ENCODE results near the gene DRG1.
A peak's percentile ranks its signal among the peaks of the same experiment; 100 is the strongest.

Gene DRG1

DNA sequence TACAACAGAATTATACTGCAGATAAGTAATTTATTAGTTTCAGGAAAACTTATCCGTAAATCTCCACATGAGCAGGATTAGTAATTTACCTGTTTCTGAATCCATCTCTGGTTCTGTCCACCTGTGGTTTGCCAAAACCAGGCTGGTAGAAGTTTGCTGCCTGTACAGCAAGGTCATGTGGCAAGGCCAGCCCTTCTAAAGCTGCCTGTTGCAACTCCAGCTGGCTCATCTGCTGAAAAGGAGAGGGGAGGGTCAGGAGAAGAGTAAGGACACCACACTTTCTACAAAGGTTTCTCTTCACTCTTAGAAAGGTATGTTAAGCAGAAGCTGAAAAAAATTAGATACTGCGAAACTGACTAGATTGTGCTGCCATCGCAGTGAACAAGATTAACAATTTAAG, 47.9 kb downstream of the DRG1 start:
- no peak for DNase-seq (ENCODE audit: low read depth)
- TF ChIP-seq, protein P1, sequence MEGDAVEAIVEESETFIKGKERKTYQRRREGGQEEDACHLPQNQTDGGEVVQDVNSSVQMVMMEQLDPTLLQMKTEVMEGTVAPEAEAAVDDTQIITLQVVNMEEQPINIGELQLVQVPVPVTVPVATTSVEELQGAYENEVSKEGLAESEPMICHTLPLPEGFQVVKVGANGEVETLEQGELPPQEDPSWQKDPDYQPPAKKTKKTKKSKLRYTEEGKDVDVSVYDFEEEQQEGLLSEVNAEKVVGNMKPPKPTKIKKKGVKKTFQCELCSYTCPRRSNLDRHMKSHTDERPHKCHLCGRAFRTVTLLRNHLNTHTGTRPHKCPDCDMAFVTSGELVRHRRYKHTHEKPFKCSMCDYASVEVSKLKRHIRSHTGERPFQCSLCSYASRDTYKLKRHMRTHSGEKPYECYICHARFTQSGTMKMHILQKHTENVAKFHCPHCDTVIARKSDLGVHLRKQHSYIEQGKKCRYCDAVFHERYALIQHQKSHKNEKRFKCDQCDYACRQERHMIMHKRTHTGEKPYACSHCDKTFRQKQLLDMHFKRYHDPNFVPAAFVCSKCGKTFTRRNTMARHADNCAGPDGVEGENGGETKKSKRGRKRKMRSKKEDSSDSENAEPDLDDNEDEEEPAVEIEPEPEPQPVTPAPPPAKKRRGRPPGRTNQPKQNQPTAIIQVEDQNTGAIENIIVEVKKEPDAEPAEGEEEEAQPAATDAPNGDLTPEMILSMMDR (IDR thresholded peaks at IDR 0.05; ENCODE audit: low read depth, low read length, missing control alignments) = no peak
- H3K4me3 ChIP-seq (ENCODE audit: low read depth, low read length) = no peak overlapping the region

DNA sequence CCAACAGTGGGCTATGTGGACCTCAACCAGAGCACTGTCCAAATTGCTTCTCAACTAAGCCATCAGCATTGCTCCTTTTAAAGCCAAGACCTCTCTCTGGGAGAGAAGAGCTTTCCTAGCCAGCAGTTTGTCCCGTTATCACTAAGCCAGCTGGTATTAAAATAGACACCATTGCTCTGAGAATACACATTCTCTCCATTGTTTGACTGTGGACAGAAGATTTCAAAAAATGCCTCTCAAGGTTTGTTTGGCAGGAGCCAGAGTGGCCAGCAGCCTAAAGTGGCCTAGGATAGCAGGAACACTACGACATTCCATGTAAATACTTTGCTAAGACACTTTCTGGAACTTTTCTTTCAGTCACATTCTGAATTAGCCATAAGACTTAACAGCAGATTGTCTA, 49.0 kb downstream of the DRG1 start:
- no peak overlapping the region for H3K4me3 ChIP-seq (ENCODE audit: low read depth, low read length)
- DNase-seq (ENCODE audit: low read depth) = no peak
- TF ChIP-seq, protein P1 (IDR thresholded peaks at IDR 0.05; ENCODE audit: low read depth, low read length, missing control alignments) = no peak

DNA sequence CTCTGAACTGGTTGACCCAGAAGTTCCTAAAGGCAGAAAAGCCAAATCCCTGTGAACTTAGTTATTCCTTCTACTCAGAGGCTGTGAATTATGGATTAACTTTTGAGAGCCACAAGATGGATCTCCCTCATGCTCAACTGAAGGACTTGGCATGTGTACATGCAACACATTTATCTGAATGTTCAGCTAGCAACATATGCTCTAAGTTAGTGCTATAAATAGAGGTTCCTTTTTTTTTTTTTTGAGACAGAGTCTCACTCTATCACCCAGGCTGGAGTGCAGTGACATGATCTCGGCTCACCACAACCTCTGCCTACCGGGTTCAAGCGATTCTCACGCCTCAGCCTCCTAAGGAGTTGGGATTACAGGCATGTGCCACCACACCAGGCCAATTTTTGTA, 50.1 kb downstream of the DRG1 start:
- TF ChIP-seq, protein P1 (IDR thresholded peaks at IDR 0.05; ENCODE audit: low read depth, low read length, missing control alignments) = no peak
- no peak for DNase-seq (ENCODE audit: low read depth)
- no peak overlapping the region for H3K4me3 ChIP-seq (ENCODE audit: low read depth, low read length)

DNA sequence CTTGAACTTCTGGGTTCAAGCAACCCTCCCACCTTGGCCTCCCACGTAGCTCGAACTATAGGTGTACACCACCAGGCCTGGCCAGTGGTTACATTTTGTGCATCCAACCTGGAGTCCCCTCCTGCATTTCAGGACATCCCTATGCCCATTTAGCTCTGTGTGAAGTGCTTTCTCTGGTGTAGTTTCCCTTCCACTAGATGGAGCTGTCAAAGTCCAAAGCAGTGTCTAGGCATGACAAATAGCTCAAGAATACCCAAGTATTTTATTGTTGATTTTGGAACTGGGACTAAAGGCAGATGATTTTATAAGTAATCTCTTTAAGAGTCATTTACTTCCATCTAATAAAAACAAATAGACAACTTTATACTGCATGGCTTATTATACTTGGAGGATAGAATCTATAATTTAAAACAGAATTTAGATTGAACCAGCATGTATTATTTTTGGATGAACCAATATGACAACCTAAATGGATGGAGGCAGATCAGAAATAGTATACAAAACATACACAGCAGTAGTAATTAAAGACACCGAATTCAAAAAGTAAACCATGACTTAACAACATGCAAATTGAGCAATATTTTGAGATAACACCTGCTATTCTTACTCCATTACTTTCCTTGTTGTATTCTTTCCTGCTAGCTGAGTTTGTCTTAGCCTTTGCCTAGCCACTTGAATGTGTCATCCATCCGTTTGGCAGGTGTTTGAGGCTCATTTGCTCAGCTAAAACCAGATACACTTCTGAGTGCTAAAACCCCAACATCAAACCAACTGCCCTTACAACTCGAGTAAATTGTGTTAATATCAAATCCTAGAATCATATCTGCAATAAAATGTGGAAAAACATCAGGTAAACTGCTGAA, 52.5 kb downstream of the DRG1 start:
- H3K4me3 ChIP-seq (ENCODE audit: low read depth, low read length) = no peak overlapping the region
- DNase-seq (ENCODE audit: low read depth) = peak; percentile 18
- TF ChIP-seq, protein P1 (IDR thresholded peaks at IDR 0.05; ENCODE audit: low read depth, low read length, missing control alignments) = peak; percentile 63

DNA sequence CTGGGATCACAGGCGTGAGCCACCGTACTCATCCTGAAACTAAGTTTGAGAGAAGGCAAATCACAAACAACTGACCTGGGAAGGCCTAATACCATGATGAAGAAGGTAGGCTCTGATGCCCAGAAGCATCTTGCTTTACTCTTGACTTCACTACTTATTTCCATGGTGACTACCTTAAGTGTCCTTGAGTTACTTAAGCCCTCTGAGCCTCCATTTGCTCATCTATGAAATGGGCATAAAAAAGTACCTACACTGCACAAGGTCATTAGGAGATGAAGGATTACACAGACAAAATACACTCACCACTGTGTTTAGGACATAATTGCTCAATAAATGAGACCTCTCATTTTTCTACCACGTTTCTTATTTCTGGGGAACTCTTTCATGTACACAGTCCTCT, 62.3 kb downstream of the DRG1 start:
- TF ChIP-seq, protein P1 (IDR thresholded peaks at IDR 0.05; ENCODE audit: low read depth, low read length, missing control alignments) = no peak
- DNase-seq (ENCODE audit: low read depth) = no peak
- H3K4me3 ChIP-seq (ENCODE audit: low read depth, low read length) = no peak overlapping the region

DNA sequence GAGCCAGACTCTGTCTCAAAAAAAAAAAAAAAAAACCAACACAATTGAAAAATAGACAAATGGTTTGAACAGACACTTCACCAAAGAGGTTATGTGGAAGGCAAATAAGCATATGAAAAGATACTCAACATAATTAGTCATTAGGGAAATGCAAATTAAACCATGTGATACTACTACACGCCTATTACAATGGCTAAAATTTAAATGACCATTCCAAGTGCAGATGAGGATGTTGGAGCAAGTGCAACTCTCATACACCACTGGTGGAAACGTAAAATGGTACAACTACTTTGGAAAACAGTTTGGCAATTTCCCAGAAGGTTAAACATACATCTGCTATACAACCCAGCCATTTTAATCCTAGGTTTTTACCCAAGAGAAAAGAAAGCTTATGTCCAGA, 65.9 kb downstream of the DRG1 start:
- TF ChIP-seq, protein P1 (IDR thresholded peaks at IDR 0.05; ENCODE audit: low read depth, low read length, missing control alignments) = no peak
- no peak for DNase-seq (ENCODE audit: low read depth)
- no peak overlapping the region for H3K4me3 ChIP-seq (ENCODE audit: low read depth, low read length)

DNA sequence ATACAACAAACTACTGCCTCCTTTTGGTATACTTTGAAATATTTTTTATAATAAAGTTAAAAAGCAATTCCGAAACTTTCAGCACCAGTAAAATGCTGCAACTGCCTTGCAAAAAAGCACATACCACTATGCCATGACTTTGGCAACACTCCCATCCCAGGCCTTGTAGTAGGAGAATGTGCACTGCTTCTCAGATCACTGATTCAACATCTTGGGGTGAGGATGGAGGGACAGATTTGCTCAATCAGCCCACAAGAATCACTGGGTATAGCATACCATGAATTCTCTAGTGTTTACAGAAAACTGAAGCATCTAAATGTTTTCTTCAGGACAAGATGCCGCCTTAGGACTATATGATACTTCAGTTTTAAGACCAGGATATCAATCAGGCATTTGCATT, 75.3 kb downstream of the DRG1 start:
- no peak for DNase-seq (ENCODE audit: low read depth)
- H3K4me3 ChIP-seq (ENCODE audit: low read depth, low read length) = no peak overlapping the region
- TF ChIP-seq, protein P1 (IDR thresholded peaks at IDR 0.05; ENCODE audit: low read depth, low read length, missing control alignments) = no peak
